Aorta (tissue), 5 donors: Measurements from ENCODE around the gene SLC1A1. TPM values are rescaled to one million over a fixed set of nuclear protein-coding genes. Genes with fewer than 3 reads are reported as not detected.

Experiments used
- ATAC-seq: fragments of 200-7000 bp; cut with Tn5 transposase; one replicate; pipeline ENCODE4 v1.9.1; 2022; ENCODE audit warnings: moderate library complexity; ENCODE audit not compliant: low FRiP score
- DNase-seq, 2 donors: peaks; one replicate each; pipeline ENCODE4 v3.0.0-alpha.2; 2020
- H3K27ac ChIP-seq, 2 donors: one replicate each; pipeline ENCODE4 v1.5.1; 2013; ENCODE audit warnings: low read length in 2 of 2, mild to moderate bottlenecking in 2 of 2, moderate library complexity in 2 of 2, control low read depth in 1 of 2, inconsistent platforms in 1 of 2, low read depth in 1 of 2
- H3K27me3 ChIP-seq, 2 donors: one replicate each; pipeline ENCODE4 v1.6.1; 2013; ENCODE audit warnings: control low read depth in 1 of 2, low read length in 1 of 2, mild to moderate bottlenecking in 1 of 2, moderate library complexity in 1 of 2; ENCODE audit not compliant: insufficient read depth in 2 of 2, control insufficient read depth in 1 of 2
- H3K36me3 ChIP-seq, 2 donors: one replicate each; pipeline ENCODE4 v1.6.1; 2013; ENCODE audit warnings: control low read depth in 1 of 2, low read length in 1 of 2, mild to moderate bottlenecking in 1 of 2; ENCODE audit not compliant: insufficient read depth in 2 of 2, control insufficient read depth in 1 of 2
- H3K4me1 ChIP-seq, 2 donors: one replicate each; pipeline ENCODE4 v1.6.1; 2013; ENCODE audit warnings: low read length in 2 of 2, control low read depth in 1 of 2, mild to moderate bottlenecking in 1 of 2, moderate library complexity in 1 of 2; ENCODE audit not compliant: insufficient read depth in 2 of 2, control insufficient read depth in 1 of 2
- H3K4me3 ChIP-seq, 2 donors: one replicate each; pipeline ENCODE4 v1.5.1; 2013; ENCODE audit warnings: low read length in 2 of 2, control low read depth in 1 of 2, mild to moderate bottlenecking in 1 of 2
- H3K9me3 ChIP-seq: one replicate; pipeline ENCODE4 v1.6.1; 2013; ENCODE audit warnings: mild to moderate bottlenecking, low read length; ENCODE audit not compliant: control insufficient read depth
- WGBS, 2 donors: extraction: QIAGEN DNeasy Blood & Tissue Kit; methylation state at CpG; one replicate each; pipeline ENCODE4 v1.1.7; 2013; 5-methylcytosine and 5-hydroxymethylcytosine counted together
- intact Hi-C, 2 donors: fragments of 100-400 bp; cut with DNase I; formaldehyde crosslinking; loops; one replicate each; pipeline versions ENCODE4 v1.14.2 to v1.15.0; 2022
- polyA plus RNA-seq, 2 donors: library from polyadenylated mRNA; stranded (reverse); fragments of 200-250 nt; gene quantifications; one replicate each; pipeline ENCODE4 v1.2.3, GENCODE V29; 2013
- total RNA-seq, 2 donors: library from RNA; stranded (reverse); fragmentation: NEBNext Ultra II Directional; extraction: Animal tissue kit (Norgen Biotek cat#: 25700); gene quantifications; one replicate each; pipeline ENCODE4 v1.2.1, GENCODE V29; 2021
- donor health status: healthy with polysubstance abuse.
- donor health status: Bipolar disorder and iron deficiency.
- donor health status: DM: no; HTN: no; CAD: no.
- donor health status: DM: no; HTN: no; CAD: no.
- donor health status: DM: yes; HTN: yes; CAD: no.

SLC1A1 gene
- total and polyA plus RNA-seq, 4 donors, result 3.0 to 5.6 (median 3.2) TPM

DNA sequence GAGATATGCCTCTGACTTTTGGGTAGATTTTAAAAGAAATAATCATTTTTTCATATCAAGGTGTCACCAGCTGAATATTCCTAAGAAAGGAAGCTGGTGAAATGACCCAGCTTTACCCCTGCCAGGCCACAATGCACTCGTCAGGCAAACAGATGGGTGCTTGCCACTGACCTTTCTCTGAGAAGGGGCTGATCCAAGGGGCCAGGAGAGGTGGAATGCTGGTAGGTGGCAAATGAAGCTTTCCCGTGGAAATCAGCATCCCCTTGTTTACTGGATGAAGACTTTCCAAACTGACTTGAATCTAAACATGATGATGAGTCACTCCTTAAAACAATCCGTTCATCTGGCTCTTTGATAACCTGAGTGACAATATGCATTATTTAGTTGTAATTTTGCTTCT is 127.5 kb downstream of the SLC1A1 start:
- DNase-seq (no peak), ATAC-seq (no peak)
- intact Hi-C loops, result no loop called here
- Histone ChIP-seq H3K27ac (no peak overlapping the region), H3K4me3 (no peak overlapping the region), H3K9me3 (no peaks in the 10 kb centered on the region), H3K27me3 (no peaks in the 10 kb centered on the region), H3K4me1 (peaks cover 0 to 1% of the 10 kb centered on the region in 2 donors), H3K36me3 (no peaks in the 10 kb centered on the region)
- 65 to 76% methylated on average over 3 of the region's 3 CpGs for WGBS, 2 donors

DNA sequence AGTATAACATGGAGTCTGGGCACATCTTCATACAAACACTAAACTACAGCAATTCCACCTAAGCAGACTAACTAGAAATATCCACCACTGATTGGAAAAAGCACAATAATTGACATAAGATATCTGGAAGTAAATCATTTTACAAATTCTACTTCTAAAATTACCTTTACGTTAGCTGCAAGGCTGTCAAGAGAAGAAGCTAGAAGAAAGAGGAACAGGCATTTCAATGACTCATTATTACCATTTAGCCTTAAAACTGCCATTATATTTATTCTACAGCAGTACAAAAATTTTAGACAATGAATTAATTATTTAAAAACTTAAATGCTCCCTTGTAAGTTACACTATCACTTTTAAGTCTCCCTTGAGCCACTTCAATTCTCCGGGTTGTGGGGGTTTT is 128.4 kb downstream of the SLC1A1 start:
- Histone ChIP-seq H3K36me3 (no peaks in the 10 kb centered on the region), H3K27me3 (no peaks in the 10 kb centered on the region), H3K4me3 (no peak overlapping the region), H3K4me1 (peaks cover 0 to 1% of the 10 kb centered on the region in 2 donors), H3K9me3 (no peaks in the 10 kb centered on the region), H3K27ac (no peak overlapping the region)
- intact Hi-C loops, result no loop called here
- no peak for DNase-seq
- no peak for ATAC-seq
- WGBS, 2 donors, result 92 to 94% methylated on average over 2 of the region's 2 CpGs

DNA sequence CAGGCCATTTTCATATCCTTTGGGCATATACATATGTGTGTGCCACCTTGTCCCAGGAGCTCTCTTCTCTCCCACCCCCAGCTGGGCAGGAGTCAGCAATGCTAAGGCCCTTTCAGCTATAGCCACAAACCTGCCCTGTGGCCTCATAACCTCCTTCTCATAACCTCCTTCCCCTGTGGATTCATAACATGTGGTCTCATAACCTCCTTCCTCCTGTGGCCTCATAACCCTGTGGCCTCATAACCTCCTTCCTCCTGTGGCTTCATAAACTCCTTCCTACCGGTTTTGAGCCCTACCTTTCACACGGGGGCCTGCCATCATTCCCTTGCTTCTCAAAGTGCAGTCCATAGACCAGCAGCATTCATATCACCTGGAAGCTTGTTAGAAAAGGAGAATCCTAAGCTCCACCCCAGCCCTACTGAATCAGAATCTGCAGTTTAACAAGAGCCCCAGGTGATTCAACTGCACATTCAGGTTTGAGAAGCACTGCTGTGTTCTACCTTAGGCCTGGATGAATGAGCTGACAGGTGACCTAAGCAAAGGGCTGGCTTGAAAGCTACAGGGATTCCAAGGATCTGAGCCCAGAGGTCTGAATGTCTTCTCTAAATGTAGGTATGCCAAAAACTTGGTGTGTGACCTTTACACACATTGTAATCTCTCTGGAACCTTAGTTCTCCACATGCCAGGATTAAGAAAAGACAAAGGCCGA is 129.9 kb downstream of the SLC1A1 start:
- 85 to 87% methylated on average over 3 of the region's 3 CpGs for WGBS, 2 donors
- no peaks in the 10 kb centered on the region for H3K9me3 ChIP-seq
- H3K36me3 ChIP-seq, result no peaks in the 10 kb centered on the region
- H3K27me3 ChIP-seq, result no peaks in the 10 kb centered on the region
- H3K27ac ChIP-seq, result no peak overlapping the region
- H3K4me3 ChIP-seq, result no peak overlapping the region
- no peaks in the 10 kb centered on the region for H3K4me1 ChIP-seq
- no peak for ATAC-seq
- intact Hi-C loops, result no loop called here
- no peak for DNase-seq

DNA sequence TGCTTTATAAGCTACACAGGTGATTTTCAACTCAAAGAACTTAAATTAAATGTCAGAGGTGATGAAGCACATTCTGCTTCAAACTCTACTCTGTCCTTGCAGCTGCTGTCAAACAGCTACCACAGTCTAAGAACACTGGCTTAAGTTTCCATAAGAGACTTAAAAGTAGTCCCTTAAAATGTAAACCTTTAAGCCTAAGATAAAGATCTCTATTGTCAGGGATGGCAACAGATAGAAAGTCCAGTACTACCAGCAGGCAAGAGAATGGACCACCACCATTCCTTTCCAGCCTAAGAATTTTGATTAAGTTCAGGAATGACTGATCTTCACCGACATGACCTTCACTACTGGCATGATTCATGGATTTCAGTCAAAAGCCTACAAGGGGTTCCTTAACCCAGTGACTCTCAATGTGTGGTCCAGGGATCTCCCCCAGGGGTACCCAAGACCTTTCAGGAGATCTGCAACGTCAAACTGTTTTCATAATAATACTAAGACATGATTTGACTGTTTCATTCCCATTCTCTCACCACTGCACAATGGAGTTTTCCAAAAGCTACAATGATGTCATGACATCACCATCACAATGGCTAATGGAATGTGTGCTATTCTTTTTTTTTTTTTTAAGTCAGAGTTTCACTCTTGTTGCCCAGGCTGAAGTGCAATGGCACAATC is 130.8 kb downstream of the SLC1A1 start:
- H3K4me3 ChIP-seq, result no peak overlapping the region
- H3K4me1 ChIP-seq, result no peaks in the 10 kb centered on the region
- ATAC-seq, result no peak
- intact Hi-C loops, result no loop called here
- H3K27me3 ChIP-seq, result no peaks in the 10 kb centered on the region
- no peak overlapping the region for H3K27ac ChIP-seq
- no peaks in the 10 kb centered on the region for H3K9me3 ChIP-seq
- no peak for DNase-seq
- peaks cover 0 to 1% of the 10 kb centered on the region in 2 donors for H3K36me3 ChIP-seq
- WGBS, 2 donors, result 9 to 17% methylated on average over 2 of the region's 2 CpGs

DNA sequence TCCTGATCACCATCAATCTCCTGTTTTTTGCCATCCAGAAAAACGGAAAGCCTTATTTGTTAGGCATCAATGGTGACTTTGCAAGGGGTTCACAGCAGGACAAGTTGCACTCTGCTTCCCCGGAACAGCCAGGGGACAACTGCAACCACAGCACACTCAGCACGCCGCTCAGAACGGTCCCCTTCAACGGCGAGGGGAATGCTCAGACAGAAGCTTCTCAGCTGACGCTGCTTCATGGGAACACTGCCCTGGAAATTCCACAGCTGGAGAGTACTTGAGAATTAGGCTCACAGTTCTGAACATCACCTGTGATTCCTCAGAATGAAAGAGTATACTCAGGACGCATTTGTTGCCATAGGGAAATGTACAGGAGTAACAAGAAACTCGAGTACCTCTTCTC is 131.7 kb downstream of the SLC1A1 start:
- DNase-seq (no peak), ATAC-seq (no peak)
- Histone ChIP-seq H3K9me3 (no peaks in the 10 kb centered on the region), H3K27ac (no peak overlapping the region), H3K36me3 (peaks cover 0 to 3% of the 10 kb centered on the region in 2 donors), H3K4me3 (no peak overlapping the region), H3K27me3 (no peaks in the 10 kb centered on the region), H3K4me1 (no peaks in the 10 kb centered on the region)
- intact Hi-C loops, result no loop called here
- WGBS, 2 donors, result 84 to 86% methylated on average over 10 of the region's 10 CpGs

DNA sequence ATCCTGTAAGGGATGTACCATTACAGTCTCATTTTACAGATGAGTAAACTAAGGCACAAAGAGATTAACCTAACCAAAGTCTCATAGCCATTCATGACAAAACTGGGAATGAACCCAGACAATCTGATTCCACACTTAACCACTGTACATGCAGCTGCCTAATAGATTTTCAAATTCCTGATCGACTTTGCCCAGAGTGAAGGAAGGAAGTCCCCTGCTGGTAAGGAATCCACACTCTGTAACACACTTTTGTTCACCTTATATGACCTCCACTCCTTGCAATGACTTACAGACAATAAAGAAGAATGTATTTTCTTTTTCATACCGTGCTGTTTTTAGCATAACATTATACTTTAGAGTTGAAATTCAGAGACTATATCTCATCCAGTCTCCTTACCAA is 140.6 kb downstream of the SLC1A1 start:
- Histone ChIP-seq H3K27ac (no peak overlapping the region), H3K4me1 (no peaks in the 10 kb centered on the region), H3K27me3 (no peaks in the 10 kb centered on the region), H3K36me3 (peaks cover 0 to 3% of the 10 kb centered on the region in 2 donors), H3K4me3 (no peak overlapping the region), H3K9me3 (no peaks in the 10 kb centered on the region)
- no peak for ATAC-seq
- 32 to 39% methylated on average over 2 of the region's 2 CpGs for WGBS, 2 donors
- intact Hi-C loops, result no loop called here
- DNase-seq, result no peak

Other genes with a start within 250 kb of the SLC1A1 start
- 10 to 100 TPM; 57.4 to 84.2 TPM for gene GLIS3, start 190.4 kb upstream of the SLC1A1 start, total RNA-seq
- gene GLIS3, start 190.4 kb upstream of the SLC1A1 start, polyA plus RNA-seq, result 1 to 10 TPM; 3.8 to 7.0 TPM
- 1 to 10 TPM; 4.5 to 4.8 TPM for gene PLPP6, start 171.8 kb downstream of the SLC1A1 start, total RNA-seq
- 1 to 10 TPM; 1.5 to 4.7 TPM for gene PLPP6, start 171.8 kb downstream of the SLC1A1 start, polyA plus RNA-seq
- gene SPATA6L, start 176.0 kb downstream of the SLC1A1 start, total RNA-seq, result 1 to 10 TPM; 3.8 to 6.7 TPM
- 1 to 10 TPM; 1.0 to 1.9 TPM for gene SPATA6L, start 176.0 kb downstream of the SLC1A1 start, polyA plus RNA-seq
- 10 to 100 TPM; 19.5 to 26.3 TPM for gene CDC37L1, start 189.1 kb downstream of the SLC1A1 start, total RNA-seq
- gene CDC37L1, start 189.1 kb downstream of the SLC1A1 start, polyA plus RNA-seq, result 10 to 100 TPM; 17.8 to 19.9 TPM